ENCODE results near the gene UPK3B. TPM values are rescaled to one million over a fixed set of nuclear protein-coding genes. Genes with fewer than 3 reads are reported as not detected.
"Not testable (repeated sequence)": the region's sequence is repeated elsewhere in the genome, so short reads cannot be mapped to it uniquely, and the experiment has no call there.

Gene UPK3B
- total RNA-seq, 1 experiment from 2014 or later, result not detected

GRCh38 chr7:76487969-76488368 is 22.4 kb upstream of the UPK3B start:
- DNase-seq (ENCODE audit: low read depth), result not testable (repeated sequence)

GRCh38 chr7:76492139-76492538 is 18.2 kb upstream of the UPK3B start:
- not testable (repeated sequence) for DNase-seq (ENCODE audit: low read depth)

- not testable (repeated sequence) for DNase-seq (ENCODE audit: low read depth)
Observed at GRCh38 chr7:76495717-76496116, 14.6 kb upstream of the UPK3B start.

GRCh38 chr7:76497918-76498582 is 12.3 kb upstream of the UPK3B start:
- DNase-seq (ENCODE audit: low read depth), result not testable (repeated sequence)

GRCh38 chr7:76498583-76499200 is 11.7 kb upstream of the UPK3B start:
- DNase-seq (ENCODE audit: low read depth), result not testable (repeated sequence)

GRCh38 chr7:76499201-76499923 is 11.0 kb upstream of the UPK3B start:
- not testable (repeated sequence) for DNase-seq (ENCODE audit: low read depth)

GRCh38 chr7:76499924-76500241 is 10.5 kb upstream of the UPK3B start:
- not testable (repeated sequence) for DNase-seq (ENCODE audit: low read depth)

GRCh38 chr7:76502224-76502623 is 8.1 kb upstream of the UPK3B start:
- not testable (repeated sequence) for DNase-seq (ENCODE audit: low read depth)

GRCh38 chr7:76502836-76503235 is 7.5 kb upstream of the UPK3B start:
- not testable (repeated sequence) for DNase-seq (ENCODE audit: low read depth)

GRCh38 chr7:76503244-76503643 is 7.1 kb upstream of the UPK3B start:
- DNase-seq (ENCODE audit: low read depth), result not testable (repeated sequence)

- not testable (repeated sequence) for DNase-seq (ENCODE audit: low read depth)
Observed at GRCh38 chr7:76504351-76505167, 5.8 kb upstream of the UPK3B start.

GRCh38 chr7:76505168-76506080 is 4.9 kb upstream of the UPK3B start:
- DNase-seq (ENCODE audit: low read depth), result no peak

GRCh38 chr7:76506081-76506440 is 4.3 kb upstream of the UPK3B start:
- no peak for DNase-seq (ENCODE audit: low read depth)

GRCh38 chr7:76506643-76507042 is 3.7 kb upstream of the UPK3B start:
- not testable (repeated sequence) for DNase-seq (ENCODE audit: low read depth)

GRCh38 chr7:76507723-76508406 is 2.5 kb upstream of the UPK3B start:
- peak; percentile 4 for DNase-seq (ENCODE audit: low read depth)

- not testable (repeated sequence) for DNase-seq (ENCODE audit: low read depth)
Observed at GRCh38 chr7:76511200-76511910, 1.0 kb downstream of the UPK3B start.

- not testable (repeated sequence) for DNase-seq (ENCODE audit: low read depth)
Observed at GRCh38 chr7:76511911-76512885, 1.8 kb downstream of the UPK3B start.

All from HT1080 (cell line).